Loucy (cell line): ENCODE data around the gene EXOC7.

Source experiments
- H2AFZ ChIP-seq: fragments of 200-600 bp; sonication (generic); 2 replicates; pipeline ENCODE4 v1.6.0; 2016; ENCODE audit warnings: antibody characterized with exemption, mild to moderate bottlenecking, low read length, moderate library complexity
- H3F3A ChIP-seq: fragments of 200-600 bp; 2 replicates; pipeline ENCODE4 v1.6.0; 2016; ENCODE audit warnings: antibody characterized with exemption, low read depth, mild to moderate bottlenecking
- H3K27me3 ChIP-seq: fragments of 200-600 bp; sonication (generic); 2 replicates; pipeline ENCODE4 v1.6.1; 2014; ENCODE audit warnings: low read length, mild to moderate bottlenecking; ENCODE audit not compliant: insufficient read depth, poor library complexity, severe bottlenecking
- H3K36me3 ChIP-seq: fragments of 200-600 bp; sonication (generic); 2 replicates; pipeline ENCODE4 v1.6.1; 2016; ENCODE audit warnings: low read length; ENCODE audit not compliant: insufficient read depth
- H3K4me1 ChIP-seq: fragments of 200-600 bp; sonication (generic); 2 replicates; pipeline ENCODE4 v1.5.1; 2014; ENCODE audit warnings: low read length, mild to moderate bottlenecking; ENCODE audit not compliant: insufficient read depth, poor library complexity, severe bottlenecking
- H3K4me2 ChIP-seq: fragments of 200-600 bp; sonication (generic); 2 replicates; pipeline ENCODE4 v1.6.0; 2014; ENCODE audit warnings: antibody characterized with exemption, low read length, low read depth, mild to moderate bottlenecking; ENCODE audit not compliant: poor library complexity, severe bottlenecking
- H3K4me3 ChIP-seq: fragments of 200-600 bp; sonication (generic); 2 replicates; pipeline ENCODE4 v1.5.1; 2014; ENCODE audit warnings: low read length, mild to moderate bottlenecking, mixed read lengths; ENCODE audit not compliant: poor library complexity, severe bottlenecking
- H3K79me2 ChIP-seq: fragments of 200-600 bp; sonication (generic); 2 replicates; pipeline ENCODE4 v1.6.1; 2014; ENCODE audit warnings: low read length; ENCODE audit not compliant: insufficient read depth
- H3K9ac ChIP-seq: fragments of 200-600 bp; sonication (generic); 2 replicates; pipeline ENCODE4 v1.6.0; 2014; ENCODE audit warnings: mild to moderate bottlenecking, low read depth, low read length, moderate library complexity; ENCODE audit not compliant: poor library complexity, severe bottlenecking
- H3K9me2 ChIP-seq: fragments of 200-600 bp; sonication (generic); replicated peaks from 2 replicates; pipeline ENCODE4 v1.6.1; 2016; ENCODE audit warnings: low read depth, low read length, mixed read lengths
- H3K9me3 ChIP-seq: fragments of 200-600 bp; sonication (generic); 2 replicates; pipeline ENCODE4 v1.6.1; 2014; ENCODE audit warnings: mild to moderate bottlenecking, antibody characterized with exemption, low read length, low read depth; ENCODE audit not compliant: insufficient read depth
- H4K20me1 ChIP-seq: fragments of 200-600 bp; sonication (generic); 2 replicates; pipeline ENCODE4 v1.6.0; 2014; ENCODE audit warnings: antibody characterized with exemption, low read length, mild to moderate bottlenecking; ENCODE audit not compliant: insufficient read depth, poor library complexity, severe bottlenecking
- EZH2phosphoT487 ChIP-seq: fragments of 200-600 bp; IDR thresholded peaks from 2 replicates; pipeline ENCODE4 v1.6.1; 2018; ENCODE audit warnings: antibody characterized with exemption, mild to moderate bottlenecking, moderate library complexity, borderline replicate concordance
- TF ChIP-seq, protein P1 (sequence below): fragments of 200-600 bp; sonication (generic); conservative IDR thresholded peaks from 2 replicates; pipeline ENCODE4 v1.5.1; 2014; ENCODE audit warnings: mild to moderate bottlenecking, antibody characterized with exemption, low read length

EXOC7 gene

DNA sequence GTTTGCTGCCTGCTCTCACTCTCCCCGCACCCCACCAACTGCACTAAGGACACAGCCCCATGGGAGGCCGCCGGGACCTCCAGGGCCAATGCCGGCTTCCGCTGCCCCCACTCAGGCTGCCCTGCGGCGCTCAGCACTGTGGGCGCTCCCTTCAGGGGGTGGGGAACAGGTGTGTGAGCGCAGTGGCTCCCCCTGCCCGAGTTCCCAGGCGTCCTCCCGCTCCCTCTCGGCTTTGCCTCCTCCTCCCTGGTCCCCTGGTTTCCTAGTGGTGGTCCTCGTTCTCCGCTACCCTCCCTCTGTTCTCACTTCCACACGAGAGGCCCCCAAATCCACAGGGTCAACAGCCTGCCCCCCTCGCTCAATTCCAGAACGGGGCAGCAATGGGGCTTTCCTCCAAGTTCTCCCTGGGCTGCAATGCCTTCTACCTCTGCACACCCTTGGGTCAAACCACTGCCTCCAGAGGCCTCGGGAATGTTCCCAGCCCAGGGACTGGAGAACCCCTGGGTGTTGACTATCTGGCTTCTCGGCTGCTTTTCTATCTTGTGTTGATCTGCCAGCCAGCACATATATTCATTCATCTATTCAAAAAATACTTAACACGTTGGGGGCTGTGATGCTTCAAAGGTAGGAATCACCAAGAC is 27.6 kb upstream of the EXOC7 start:
- no peaks in the 10 kb centered on the region for H3K27me3 ChIP-seq
- H3K4me3 ChIP-seq = no peak overlapping the region
- no peaks in the 10 kb centered on the region for H3F3A ChIP-seq
- no peaks in the 10 kb centered on the region for H3K4me1 ChIP-seq
- no peaks in the 10 kb centered on the region for H3K9me2 ChIP-seq
- no peak overlapping the region for H2AFZ ChIP-seq
- no peak for TF ChIP-seq EZH2phosphoT487
- TF ChIP-seq, protein P1, sequence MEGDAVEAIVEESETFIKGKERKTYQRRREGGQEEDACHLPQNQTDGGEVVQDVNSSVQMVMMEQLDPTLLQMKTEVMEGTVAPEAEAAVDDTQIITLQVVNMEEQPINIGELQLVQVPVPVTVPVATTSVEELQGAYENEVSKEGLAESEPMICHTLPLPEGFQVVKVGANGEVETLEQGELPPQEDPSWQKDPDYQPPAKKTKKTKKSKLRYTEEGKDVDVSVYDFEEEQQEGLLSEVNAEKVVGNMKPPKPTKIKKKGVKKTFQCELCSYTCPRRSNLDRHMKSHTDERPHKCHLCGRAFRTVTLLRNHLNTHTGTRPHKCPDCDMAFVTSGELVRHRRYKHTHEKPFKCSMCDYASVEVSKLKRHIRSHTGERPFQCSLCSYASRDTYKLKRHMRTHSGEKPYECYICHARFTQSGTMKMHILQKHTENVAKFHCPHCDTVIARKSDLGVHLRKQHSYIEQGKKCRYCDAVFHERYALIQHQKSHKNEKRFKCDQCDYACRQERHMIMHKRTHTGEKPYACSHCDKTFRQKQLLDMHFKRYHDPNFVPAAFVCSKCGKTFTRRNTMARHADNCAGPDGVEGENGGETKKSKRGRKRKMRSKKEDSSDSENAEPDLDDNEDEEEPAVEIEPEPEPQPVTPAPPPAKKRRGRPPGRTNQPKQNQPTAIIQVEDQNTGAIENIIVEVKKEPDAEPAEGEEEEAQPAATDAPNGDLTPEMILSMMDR = no peak
- H4K20me1 ChIP-seq = no peaks in the 10 kb centered on the region
- H3K9ac ChIP-seq = no peak overlapping the region
- H3K36me3 ChIP-seq = no peaks in the 10 kb centered on the region
- H3K4me2 ChIP-seq = no peak overlapping the region
- no peaks in the 10 kb centered on the region for H3K9me3 ChIP-seq
- H3K79me2 ChIP-seq = no peaks in the 10 kb centered on the region

DNA sequence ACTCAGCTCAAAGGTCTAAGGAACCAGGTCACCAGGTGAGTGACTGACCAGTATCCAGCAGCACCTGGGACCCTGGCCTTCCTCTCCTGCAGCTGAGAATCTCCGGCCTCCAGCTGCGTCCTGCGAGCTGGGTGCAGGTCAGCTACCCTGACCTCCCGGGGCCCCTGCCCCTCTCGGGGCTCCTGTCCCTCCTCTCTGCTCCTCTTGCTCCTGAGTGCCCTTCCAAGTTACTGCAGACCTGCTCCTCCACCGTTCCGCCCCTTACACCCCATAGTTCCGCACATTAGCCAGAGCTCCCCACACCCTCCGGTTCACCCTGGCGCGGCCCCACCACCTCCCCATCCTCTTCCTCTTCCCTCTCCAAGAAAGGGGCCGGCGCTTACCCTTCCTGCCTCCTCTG is 26.9 kb upstream of the EXOC7 start:
- H3K4me2 ChIP-seq = no peak overlapping the region
- H3K27me3 ChIP-seq = no peaks in the 10 kb centered on the region
- H3K9ac ChIP-seq = no peak overlapping the region
- no peak overlapping the region for H3K4me3 ChIP-seq
- H3K79me2 ChIP-seq = no peaks in the 10 kb centered on the region
- no peaks in the 10 kb centered on the region for H3K4me1 ChIP-seq
- H3K9me3 ChIP-seq = no peaks in the 10 kb centered on the region
- no peaks in the 10 kb centered on the region for H3K36me3 ChIP-seq
- no peaks in the 10 kb centered on the region for H4K20me1 ChIP-seq
- H3K9me2 ChIP-seq = no peaks in the 10 kb centered on the region
- no peak overlapping the region for H2AFZ ChIP-seq
- H3F3A ChIP-seq = no peaks in the 10 kb centered on the region
- TF ChIP-seq, protein P1 = no peak
- no peak for TF ChIP-seq EZH2phosphoT487

DNA sequence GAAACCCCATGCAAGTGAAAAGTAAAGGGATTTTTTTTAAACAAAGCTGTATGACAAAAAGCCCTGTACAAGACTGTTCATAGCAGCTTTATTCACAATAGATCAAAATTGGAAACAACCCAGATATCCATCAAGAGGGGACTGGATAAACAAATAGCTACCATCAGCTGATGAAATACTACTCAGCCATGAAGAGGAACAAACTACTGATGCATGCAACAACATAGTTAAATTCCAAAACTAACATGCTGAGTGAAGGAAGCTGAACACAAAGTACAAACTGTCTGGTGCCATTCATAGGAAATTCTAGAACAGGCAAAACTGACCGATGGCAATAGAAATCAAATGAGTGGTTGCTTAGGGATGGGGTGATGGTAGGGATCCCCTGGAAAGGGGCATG is 22.3 kb upstream of the EXOC7 start:
- Histone ChIP-seq H3F3A (no peaks in the 10 kb centered on the region), H3K79me2 (no peaks in the 10 kb centered on the region), H3K36me3 (no peaks in the 10 kb centered on the region), H3K4me3 (no peak overlapping the region), H3K4me1 (no peaks in the 10 kb centered on the region), H3K9ac (no peak overlapping the region), H3K27me3 (no peaks in the 10 kb centered on the region), H2AFZ (no peak overlapping the region), H3K4me2 (no peak overlapping the region), H3K9me3 (no peaks in the 10 kb centered on the region), H4K20me1 (no peaks in the 10 kb centered on the region), H3K9me2 (no peaks in the 10 kb centered on the region)
- no peak for TF ChIP-seq EZH2phosphoT487
- TF ChIP-seq, protein P1 = no peak
